Upper lobe of right lung (tissue), 1 donor: Measurements from ENCODE around the gene SORBS2. TPM values are rescaled to one million over a fixed set of nuclear protein-coding genes. Genes with fewer than 3 reads are reported as not detected.

Experiments
- ATAC-seq: fragments of 200-7000 bp; cut with Tn5 transposase; one replicate; pipeline ENCODE4 v1.9.1; 2020; ENCODE audit warnings: mild to moderate bottlenecking, moderate library complexity
- DNase-seq: peaks from one replicate; pipeline ENCODE4 v3.0.0-alpha.2; 2020
- H3K27ac ChIP-seq: fragments of 200-600 bp; one replicate; pipeline ENCODE4 v1.8.0; 2022
- H3K27me3 ChIP-seq: fragments of 200-600 bp; one replicate; pipeline ENCODE4 v1.8.0; 2022; ENCODE audit warnings: mild to moderate bottlenecking
- H3K36me3 ChIP-seq: fragments of 200-600 bp; one replicate; pipeline ENCODE4 v1.8.0; 2022
- H3K4me1 ChIP-seq: fragments of 200-600 bp; one replicate; pipeline ENCODE4 v1.8.0; 2022
- H3K4me3 ChIP-seq: fragments of 200-600 bp; one replicate; pipeline ENCODE4 v1.8.0; 2022; ENCODE audit warnings: mild to moderate bottlenecking
- H3K9me3 ChIP-seq: fragments of 200-600 bp; one replicate; pipeline ENCODE4 v1.8.0; 2022
- CTCF ChIP-seq: fragments of 200-600 bp; IDR thresholded peaks from one replicate; pipeline ENCODE4 v1.8.0; 2022; ENCODE audit warnings: antibody characterized with exemption
- intact Hi-C: fragments of 100-400 bp; cut with DNase I; formaldehyde crosslinking; loops from one replicate; pipeline ENCODE4 v1.11.0; 2022
- total RNA-seq: library from RNA; stranded (reverse); fragmentation: NEBNext Ultra II Directional; extraction: Animal tissue kit (Norgen Biotek cat#: 25700); gene quantifications from one replicate; pipeline ENCODE4 v1.2.1, GENCODE V29; 2021
- donor health status: DM: no; HTN: yes; CAD: no; lungs with severe emphysema.

The SORBS2 gene
- total RNA-seq, 1 donor from 2014 or later: 44.9 TPM

GRCh38 chr4:185713731-185714130 lies 98.3 kb downstream of the SORBS2 start:
- ATAC-seq (no peak), DNase-seq (no peak)
- H3K27ac ChIP-seq: no peak overlapping the region

DNA sequence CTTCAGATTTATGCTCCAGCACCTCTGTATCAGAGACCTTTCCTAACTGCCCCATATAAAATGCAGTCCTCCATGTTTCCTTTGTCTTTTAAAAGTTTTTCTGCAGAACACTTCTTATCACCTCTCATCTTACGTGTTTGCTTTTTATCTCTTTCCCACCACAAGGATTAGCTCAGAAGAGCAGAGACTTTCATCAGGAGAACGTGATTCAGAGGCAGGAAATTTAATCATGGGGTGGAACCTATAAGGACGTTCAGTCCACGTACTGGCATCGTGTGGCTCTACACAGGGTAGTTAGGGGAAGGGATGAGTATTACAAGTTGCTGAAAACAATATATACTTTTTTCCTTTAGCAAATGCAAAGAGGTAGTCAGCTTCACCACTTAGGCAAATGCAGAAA lies 98.7 kb downstream of the SORBS2 start:
- no peak for TF ChIP-seq CTCF
- no peaks in the 10 kb centered on the region for H3K36me3 ChIP-seq
- H3K4me1 ChIP-seq: no peaks in the 10 kb centered on the region
- intact Hi-C loops: no loop called here
- no peaks in the 10 kb centered on the region for H3K9me3 ChIP-seq
- DNase-seq (no peak), ATAC-seq (no peak)
- H3K27me3 ChIP-seq: no peaks in the 10 kb centered on the region
- no peak overlapping the region for H3K4me3 ChIP-seq
- H3K27ac ChIP-seq: no peak overlapping the region

More at GRCh38 chr4:185713731-185714130, 98.3 kb downstream of the SORBS2 start:
- Histone ChIP-seq H3K36me3 (no peaks in the 10 kb centered on the region), H3K9me3 (no peaks in the 10 kb centered on the region), H3K27me3 (no peaks in the 10 kb centered on the region), H3K4me3 (no peak overlapping the region), H3K4me1 (no peaks in the 10 kb centered on the region)
- intact Hi-C loops: no loop called here
- no peak for TF ChIP-seq CTCF

GRCh38 chr4:185712350-185713024 lies 99.5 kb downstream of the SORBS2 start:
- Histone ChIP-seq H3K4me3 (no peak overlapping the region), H3K4me1 (no peaks in the 10 kb centered on the region), H3K27ac (no peak overlapping the region), H3K27me3 (no peaks in the 10 kb centered on the region), H3K9me3 (no peaks in the 10 kb centered on the region), H3K36me3 (no peaks in the 10 kb centered on the region)
- intact Hi-C loops: no loop called here
- no peak for DNase-seq
- TF ChIP-seq CTCF: no peak
- no peak for ATAC-seq

GRCh38 chr4:185711726-185712125 lies 100.3 kb downstream of the SORBS2 start:
- Histone ChIP-seq H3K9me3 (no peaks in the 10 kb centered on the region), H3K4me1 (no peaks in the 10 kb centered on the region), H3K36me3 (no peaks in the 10 kb centered on the region), H3K27ac (no peak overlapping the region), H3K4me3 (no peak overlapping the region), H3K27me3 (no peaks in the 10 kb centered on the region)
- no peak for ATAC-seq
- intact Hi-C loops: no loop called here
- no peak for TF ChIP-seq CTCF
- DNase-seq: no peak

- Histone ChIP-seq H3K36me3 (no peaks in the 10 kb centered on the region), H3K4me3 (no peak overlapping the region), H3K27ac (no peak overlapping the region), H3K4me1 (no peaks in the 10 kb centered on the region), H3K27me3 (no peaks in the 10 kb centered on the region), H3K9me3 (peaks cover 7% of the 10 kb centered on the region)
- ATAC-seq (no peak), DNase-seq (no peak)
- intact Hi-C loops: no loop called here
- no peak for TF ChIP-seq CTCF
These were observed 101.5 kb downstream of the SORBS2 start for GRCh38 chr4:185710487-185710995.
